C4-2B (cell line): ENCODE measurements around the gene USP11.
A peak's percentile ranks its signal among the peaks of the same experiment; 100 is the strongest.

ENCODE experiments used
- H3K27ac ChIP-seq: fragments of 450-650 bp; 2 replicates; pipeline ENCODE4 v1.5.1; 2017
- ZFX ChIP-seq: fragments of 450-650 bp; IDR thresholded peaks from 2 replicates; pipeline ENCODE4 v1.6.1; 2017
- TF ChIP-seq, protein P1 (sequence below): fragments of 450-650 bp; conservative IDR thresholded peaks from 2 replicates; pipeline ENCODE4 v1.5.1; 2017; ENCODE audit warnings: mild to moderate bottlenecking

USP11 gene

DNA sequence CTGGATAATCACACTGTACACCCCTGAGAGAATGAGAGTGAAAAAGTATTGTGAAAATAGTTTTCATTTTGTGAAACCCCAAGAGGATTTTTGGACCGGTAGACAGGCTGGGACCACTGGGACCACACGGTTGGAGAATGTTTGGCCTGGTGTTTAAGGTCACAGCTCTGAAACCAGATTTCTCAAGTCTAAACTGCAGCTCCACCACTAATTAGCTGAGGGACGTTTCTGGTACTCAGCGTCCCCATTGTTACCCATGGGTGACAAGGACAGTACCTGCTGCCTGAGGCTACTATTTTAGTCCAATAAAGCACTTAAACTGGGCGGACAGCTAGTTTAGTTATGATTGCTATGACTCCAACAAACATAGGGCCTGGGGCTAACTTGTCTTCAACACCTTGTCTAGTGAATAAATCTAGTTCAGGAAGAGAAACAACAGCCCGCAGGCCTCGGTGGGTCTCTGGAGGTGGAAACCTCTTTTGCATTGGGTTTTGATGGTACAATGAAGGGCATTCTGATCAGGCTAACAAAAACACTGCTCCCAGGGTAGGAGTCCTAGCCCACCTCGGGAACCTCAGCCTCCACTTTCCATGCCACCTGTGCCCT, 509 bp upstream of the USP11 start:
- TF ChIP-seq ZFX, result no peak
- TF ChIP-seq, protein P1, sequence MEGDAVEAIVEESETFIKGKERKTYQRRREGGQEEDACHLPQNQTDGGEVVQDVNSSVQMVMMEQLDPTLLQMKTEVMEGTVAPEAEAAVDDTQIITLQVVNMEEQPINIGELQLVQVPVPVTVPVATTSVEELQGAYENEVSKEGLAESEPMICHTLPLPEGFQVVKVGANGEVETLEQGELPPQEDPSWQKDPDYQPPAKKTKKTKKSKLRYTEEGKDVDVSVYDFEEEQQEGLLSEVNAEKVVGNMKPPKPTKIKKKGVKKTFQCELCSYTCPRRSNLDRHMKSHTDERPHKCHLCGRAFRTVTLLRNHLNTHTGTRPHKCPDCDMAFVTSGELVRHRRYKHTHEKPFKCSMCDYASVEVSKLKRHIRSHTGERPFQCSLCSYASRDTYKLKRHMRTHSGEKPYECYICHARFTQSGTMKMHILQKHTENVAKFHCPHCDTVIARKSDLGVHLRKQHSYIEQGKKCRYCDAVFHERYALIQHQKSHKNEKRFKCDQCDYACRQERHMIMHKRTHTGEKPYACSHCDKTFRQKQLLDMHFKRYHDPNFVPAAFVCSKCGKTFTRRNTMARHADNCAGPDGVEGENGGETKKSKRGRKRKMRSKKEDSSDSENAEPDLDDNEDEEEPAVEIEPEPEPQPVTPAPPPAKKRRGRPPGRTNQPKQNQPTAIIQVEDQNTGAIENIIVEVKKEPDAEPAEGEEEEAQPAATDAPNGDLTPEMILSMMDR, result no peak
- peak overlapping the region; percentile 87 for H3K27ac ChIP-seq

GRCh38 chrX:47233333-47234113, 714 bp downstream of the USP11 start:
- H3K27ac ChIP-seq, result peak overlapping the region; percentile 87
- TF ChIP-seq, protein P1, result no peak
- no peak for TF ChIP-seq ZFX

GRCh38 chrX:47234583-47234982, 1.8 kb downstream of the USP11 start:
- TF ChIP-seq, protein P1, result no peak
- no peak for TF ChIP-seq ZFX
- H3K27ac ChIP-seq, result no peak overlapping the region

DNA sequence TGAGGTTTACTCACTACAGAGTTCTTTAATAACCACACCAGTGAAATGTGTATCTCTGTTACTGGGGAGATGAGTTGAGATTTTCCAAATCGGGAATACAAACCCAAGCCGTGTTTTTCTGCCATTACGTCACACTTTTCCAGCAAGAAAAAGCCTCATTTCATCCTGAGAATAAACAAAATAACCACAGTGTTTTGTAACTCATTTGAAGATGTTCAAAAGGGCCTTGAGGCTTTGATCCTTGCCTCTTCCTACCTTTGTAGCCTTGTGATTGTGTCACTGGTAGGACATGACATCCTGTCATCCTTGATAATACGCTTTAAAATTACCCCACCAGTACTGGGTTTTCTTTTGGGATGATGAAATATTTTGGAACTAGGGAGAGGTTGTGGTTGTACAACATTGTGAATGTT, 2.9 kb downstream of the USP11 start:
- TF ChIP-seq, protein P1, result no peak
- TF ChIP-seq ZFX, result no peak
- no peak overlapping the region for H3K27ac ChIP-seq

DNA sequence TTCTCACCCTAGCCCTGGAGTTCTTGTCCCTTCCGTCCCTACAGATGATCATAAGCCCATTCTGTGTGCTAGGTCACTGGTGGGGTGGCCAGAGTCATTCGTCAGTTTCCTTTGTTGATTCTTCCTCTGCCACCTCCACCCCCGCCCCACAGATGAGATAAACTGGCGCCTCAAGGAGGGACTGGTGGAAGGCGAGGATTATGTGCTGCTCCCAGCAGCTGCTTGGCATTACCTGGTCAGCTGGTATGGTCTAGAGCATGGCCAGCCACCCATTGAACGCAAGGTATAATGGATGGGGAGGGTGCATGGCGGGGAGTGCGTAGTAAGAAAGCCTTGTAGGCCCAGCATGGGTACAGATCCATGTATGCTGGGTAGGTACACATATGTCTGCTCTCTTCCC, 6.4 kb downstream of the USP11 start:
- TF ChIP-seq, protein P1, result no peak
- TF ChIP-seq ZFX, result no peak

GRCh38 chrX:47239898-47240545, 7.2 kb downstream of the USP11 start:
- no peak overlapping the region for H3K27ac ChIP-seq
- TF ChIP-seq ZFX, result no peak
- TF ChIP-seq, protein P1, result no peak

More for the DNA sequence above, 6.4 kb downstream of the USP11 start:
- H3K27ac ChIP-seq, result no peak overlapping the region

- TF ChIP-seq, protein P1, result no peak
- no peak overlapping the region for H3K27ac ChIP-seq
Measured at GRCh38 chrX:47240619-47241018, 7.8 kb downstream of the USP11 start.
